PC-3 (cell line): ENCODE measurements around the gene NAP1L1.

Experiments used
- CTCF ChIP-seq: fragments of 300-600 bp; sonication (generic); conservative IDR thresholded peaks from 2 replicates; pipeline ENCODE4 v1.5.1; 2017; ENCODE audit warnings: antibody characterized with exemption, low read depth, mild to moderate bottlenecking, low read length
- EZH2phosphoT487 ChIP-seq: fragments of 300-600 bp; sonication (generic); IDR thresholded peaks from 2 replicates; pipeline ENCODE4 v1.6.1; 2018; ENCODE audit warnings: mild to moderate bottlenecking, antibody characterized with exemption, low read length, borderline replicate concordance

GRCh38 chr12:76064904-76065303 lies 19.6 kb downstream of the NAP1L1 start:
- TF ChIP-seq CTCF (no peak), EZH2phosphoT487 (no peak)
